GM21786 (cell line): Measurements from ENCODE around the gene STARD4.

Source experiments
- ATAC-seq: cut with Tn5 transposase; IDR thresholded peaks from one replicate; pipeline ENCODE4 v1.9.1; 2021; ENCODE audit not compliant: unreplicated experiment

STARD4 gene

GRCh38 chr5:111472579-111472978 lies 39.8 kb downstream of the STARD4 start:
- ATAC-seq: peak; percentile 88

- peak; percentile 19 for ATAC-seq
Observed at GRCh38 chr5:111472096-111472495, 40.2 kb downstream of the STARD4 start.

- ATAC-seq: no peak
Observed at GRCh38 chr5:111469903-111470302, 42.4 kb downstream of the STARD4 start.

GRCh38 chr5:111469293-111469896 lies 42.9 kb downstream of the STARD4 start:
- no peak for ATAC-seq

- no peak for ATAC-seq
Observed at GRCh38 chr5:111463311-111463710, 49.0 kb downstream of the STARD4 start.

GRCh38 chr5:111461934-111462333 lies 50.4 kb downstream of the STARD4 start:
- no peak for ATAC-seq

- peak; percentile 86 for ATAC-seq
Observed at GRCh38 chr5:111461255-111461671, 51.1 kb downstream of the STARD4 start.

- ATAC-seq: no peak
Observed at GRCh38 chr5:111454776-111455175, 57.6 kb downstream of the STARD4 start.

- ATAC-seq: no peak
Observed at GRCh38 chr5:111454198-111454622, 58.1 kb downstream of the STARD4 start.

- no peak for ATAC-seq
Observed at GRCh38 chr5:111453747-111454146, 58.6 kb downstream of the STARD4 start.

- ATAC-seq: no peak
Observed at GRCh38 chr5:111453295-111453694, 59.0 kb downstream of the STARD4 start.

GRCh38 chr5:111447822-111448221 lies 64.5 kb downstream of the STARD4 start:
- ATAC-seq: no peak

- no peak for ATAC-seq
Observed at GRCh38 chr5:111447099-111447498, 65.2 kb downstream of the STARD4 start.
